SK-N-SH (cell line): ENCODE measurements around the gene FAM20C. TPM values are rescaled to one million over a fixed set of nuclear protein-coding genes. Genes with fewer than 3 reads are reported as not detected.

Source experiments
- CTCF ChIA-PET: fragments of 300-600, 350-600 bp; formaldehyde crosslinking; extraction: SDS; loops from one replicate; lab custom pipeline; 2021; lab: Yijun Ruan, JAX
- POLR2A ChIA-PET: fragments of 350-600 bp; sonication (Branson Sonifier 250); formaldehyde crosslinking; extraction: SDS; loops from one replicate; lab custom pipeline; 2020; ENCODE audit warnings: antibody characterized with exemption, inconsistent platforms; lab: Yijun Ruan, JAX
- DNase-seq: peaks from one replicate; pipeline ENCODE4 v3.0.0; 2012
- H2AFZ ChIP-seq: fragments of 200-600 bp; sonication (generic); 2 replicates; pipeline ENCODE4 v1.8.1; 2016; ENCODE audit warnings: antibody characterized with exemption, mild to moderate bottlenecking, low read depth
- H3F3A ChIP-seq: fragments of 200-600 bp; sonication (generic); replicated peaks from 2 replicates; pipeline ENCODE3; 2016; ENCODE audit warnings: antibody characterized with exemption, mild to moderate bottlenecking; ENCODE audit not compliant: insufficient read depth
- H3K27ac ChIP-seq, 2 experiments: fragments of 200-500 bp in 1 of 2; fragments of 200-600 bp in 1 of 2; sonication (Bioruptor generic) in 1 of 2; sonication (generic), shearing (Covaris generic) in 1 of 2; 2 replicates each; pipeline versions ENCODE4 v1.5.1 to v1.6.1; 2014 to 2016; ENCODE audit warnings: low read depth in 2 of 2, inconsistent platforms in 1 of 2, low read length in 1 of 2, mild to moderate bottlenecking in 1 of 2, mixed read lengths in 1 of 2
- H3K27me3 ChIP-seq: fragments of 200-600 bp; sonication (generic), shearing (Covaris generic); 2 replicates; pipeline ENCODE4 v1.6.1; 2016; ENCODE audit warnings: mixed run types; ENCODE audit not compliant: insufficient read depth
- H3K36me3 ChIP-seq, 2 experiments: fragments of 200-500 bp in 1 of 2; fragments of 200-600 bp in 1 of 2; sonication (Bioruptor generic) in 1 of 2; sonication (generic) in 1 of 2; replicated peaks in 1 of 2; 2 replicates each; pipeline versions ENCODE3 to v1.5.1; 2014 to 2016; ENCODE audit warnings: low read length in 1 of 2, mild to moderate bottlenecking in 1 of 2; ENCODE audit not compliant: insufficient read depth in 2 of 2, control insufficient read depth in 1 of 2
- H3K4me1 ChIP-seq, 2 experiments: fragments of 200-500 bp in 1 of 2; fragments of 200-600 bp in 1 of 2; sonication (Bioruptor generic) in 1 of 2; sonication (generic), shearing (Covaris generic) in 1 of 2; 2 replicates each; pipeline versions ENCODE4 v1.5.1 to v1.6.1; 2014 to 2016; ENCODE audit warnings: low read depth in 1 of 2, low read length in 1 of 2, mixed run types in 1 of 2; ENCODE audit not compliant: insufficient read depth in 2 of 2, control insufficient read depth in 1 of 2
- H3K4me2 ChIP-seq: fragments of 200-600 bp; sonication (generic), shearing (Covaris generic); 2 replicates; pipeline ENCODE4 v1.6.1; 2017; ENCODE audit warnings: mixed run types
- H3K4me3 ChIP-seq, 2 experiments: fragments of 200-500 bp in 1 of 2; fragments of 200-600 bp in 1 of 2; sonication (Bioruptor generic) in 1 of 2; sonication (generic), shearing (Covaris generic) in 1 of 2; 2 replicates each; pipeline versions ENCODE4 v1.5.1 to v1.8.1; 2014 to 2016; ENCODE audit warnings: low read depth in 2 of 2, inconsistent platforms in 1 of 2, low read length in 1 of 2, mild to moderate bottlenecking in 1 of 2, mixed read lengths in 1 of 2, moderate library complexity in 1 of 2
- H3K79me2 ChIP-seq: fragments of 200-600 bp; sonication (generic); 2 replicates; pipeline ENCODE4 v1.8.1; 2017; ENCODE audit warnings: mild to moderate bottlenecking; ENCODE audit not compliant: insufficient read depth
- H3K9ac ChIP-seq: fragments of 200-600 bp; sonication (generic); 2 replicates; pipeline ENCODE4 v1.6.1; 2017; ENCODE audit warnings: mixed run types
- H3K9me2 ChIP-seq: fragments of 200-600 bp; sonication (generic); 2 replicates; pipeline ENCODE4 v1.6.1; 2017; ENCODE audit warnings: mixed run types
- H3K9me3 ChIP-seq: fragments of 200-600 bp; sonication (generic); 2 replicates; pipeline ENCODE4 v1.6.1; 2017; ENCODE audit warnings: mixed run types, mild to moderate bottlenecking, moderate library complexity
- H4K20me1 ChIP-seq: fragments of 200-600 bp; sonication (generic); 2 replicates; pipeline ENCODE4 v1.6.1; 2017; ENCODE audit warnings: mild to moderate bottlenecking, mixed run types; ENCODE audit not compliant: insufficient read depth
- CHD2 ChIP-seq: fragments of 150-350 bp; IDR thresholded peaks from 2 replicates; pipeline ENCODE4 v1.6.1; 2018; ENCODE audit warnings: low read length; ENCODE audit not compliant: partially characterized antibody
- FOXJ3 ChIP-seq: sonication (generic); formaldehyde crosslinking; IDR thresholded peaks from 2 replicates; pipeline ENCODE4 v1.5.1; 2020; ENCODE audit warnings: mild to moderate bottlenecking, missing genetic modification reagents
- GABPA ChIP-seq: IDR thresholded peaks from 2 replicates; pipeline ENCODE4 v1.4.0; 2012; ENCODE audit warnings: low read depth, mild to moderate bottlenecking
- MXI1 ChIP-seq: IDR thresholded peaks from 2 replicates; pipeline ENCODE4 v1.6.1; 2012; ENCODE audit warnings: mild to moderate bottlenecking, low read depth, low read length, improper control_type of control experiment
- NFIC ChIP-seq: IDR thresholded peaks from 2 replicates; pipeline ENCODE4 v1.4.0; 2012; ENCODE audit warnings: borderline replicate concordance
- RCOR1 ChIP-seq: fragments of 150-350 bp; IDR thresholded peaks from 2 replicates; pipeline ENCODE4 v1.6.1; 2017; ENCODE audit warnings: antibody characterized with exemption, low read length
- RFX5 ChIP-seq: IDR thresholded peaks from 2 replicates; pipeline ENCODE4 v1.6.1; 2012; ENCODE audit warnings: mild to moderate bottlenecking, improper control_type of control experiment, low read length
- YY1 ChIP-seq: IDR thresholded peaks from 2 replicates; pipeline ENCODE4 v1.4.0; 2012; ENCODE audit warnings: low read depth, mild to moderate bottlenecking
- WGBS: methylation state at CpG from one replicate; pipeline ENCODE4 v1.1.6; 2017; ENCODE audit warnings: low lambda C conversion rate; 5-methylcytosine and 5-hydroxymethylcytosine counted together
- polyA plus RNA-seq, 3 experiments: library from polyadenylated mRNA; depleted of rRNA; stranded (reverse); fragments of >200 nt; gene quantifications; 2 replicates each; pipeline ENCODE4 v1.2.3, GENCODE V29; 2012
- TF ChIP-seq, protein P1 (sequence below): IDR thresholded peaks from 2 replicates; pipeline ENCODE4 v1.4.0; 2012; ENCODE audit warnings: low read depth
- TF ChIP-seq, protein P2 (sequence below): fragments of 150-350 bp; IDR thresholded peaks from 2 replicates; pipeline ENCODE4 v1.6.1; 2016; ENCODE audit warnings: mild to moderate bottlenecking, low read depth, low read length
- TF ChIP-seq, protein P3 (sequence below): fragments of 200-600 bp; sonication (generic); IDR thresholded peaks from 2 replicates; pipeline ENCODE4 v1.6.1; 2017; ENCODE audit warnings: antibody characterized with exemption, mild to moderate bottlenecking, moderate library complexity
- TF ChIP-seq, protein P4 (sequence below): fragments of 150-350 bp; IDR thresholded peaks from 2 replicates; pipeline ENCODE4 v1.6.1; 2017; ENCODE audit warnings: antibody characterized with exemption, low read length, low read depth, borderline replicate concordance
- TF ChIP-seq, protein P5 (sequence below): IDR thresholded peaks from 2 replicates; pipeline ENCODE4 v1.4.0; 2012; ENCODE audit warnings: low read depth, borderline replicate concordance

Gene FAM20C
- polyA plus RNA-seq, 1 of the 3 experiments (the other 2 are of a cell fraction): 12.7 TPM

DNA sequence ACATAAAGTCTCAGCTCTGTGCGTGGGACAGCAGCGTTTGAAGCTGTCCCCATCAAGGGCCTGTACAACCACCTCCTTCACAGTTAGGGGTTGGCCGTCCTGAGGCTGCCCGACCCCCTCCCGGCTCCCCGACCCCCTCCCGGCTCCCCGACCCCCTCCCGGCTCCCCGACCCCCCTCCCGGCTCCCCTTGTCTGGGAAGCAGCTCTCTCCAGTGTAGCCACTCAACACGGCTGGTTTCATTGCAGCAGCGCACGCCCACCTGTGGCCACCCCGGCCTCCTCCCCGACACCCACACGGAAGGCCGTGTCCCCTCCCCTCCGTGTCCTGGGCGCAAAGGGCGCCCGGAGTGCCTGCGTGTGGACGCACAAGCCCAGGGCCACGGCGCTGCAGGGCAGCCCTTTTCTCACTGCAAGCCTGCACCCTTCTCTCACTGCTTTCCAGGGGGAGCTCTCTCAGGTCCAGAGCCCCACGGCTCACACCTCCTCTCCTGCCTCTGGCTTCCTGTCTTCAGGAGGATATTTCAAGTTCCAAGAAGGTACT, 20.9 kb upstream of the FAM20C start:
- CTCF ChIA-PET: interaction anchor here (0.8 to 1.6 kb wide), 2 partner anchors 9 to 28 kb away, joined by 3 to 4 read pairs; no protein-coding TSS in a partner anchor

DNA sequence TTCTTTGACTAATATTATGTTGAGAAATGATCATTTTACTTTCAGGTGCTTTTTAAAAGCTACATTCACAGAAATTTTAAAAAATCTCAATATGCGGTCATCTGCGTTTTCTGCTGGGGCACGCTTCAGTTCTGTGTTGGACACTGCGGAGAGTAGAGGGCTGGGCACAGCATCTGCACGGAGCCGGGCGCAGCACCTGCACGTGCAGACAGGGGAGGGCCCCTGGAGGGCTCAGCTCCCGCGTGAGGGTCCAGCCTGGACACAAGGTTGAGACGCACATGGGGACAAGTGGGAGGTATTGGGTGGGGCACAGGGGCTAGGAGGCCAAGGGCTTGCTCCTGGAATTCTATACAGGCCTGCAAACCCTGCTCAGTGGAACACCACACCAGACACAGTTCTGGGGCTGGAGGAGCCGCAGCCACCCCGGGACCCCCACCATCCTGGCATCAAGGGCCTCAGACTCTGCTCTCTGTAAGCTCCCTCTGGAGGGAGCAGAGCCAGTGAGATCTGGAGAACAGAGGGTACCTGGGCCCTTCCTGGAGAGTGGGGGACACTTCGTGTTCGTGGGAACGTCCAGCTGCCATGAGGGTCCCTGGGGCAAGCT, 20.4 kb upstream of the FAM20C start:
- H3K79me2 ChIP-seq: no peaks in the 10 kb centered on the region
- peaks cover 32% of the 10 kb centered on the region for H3K27me3 ChIP-seq
- TF ChIP-seq, protein P1, sequence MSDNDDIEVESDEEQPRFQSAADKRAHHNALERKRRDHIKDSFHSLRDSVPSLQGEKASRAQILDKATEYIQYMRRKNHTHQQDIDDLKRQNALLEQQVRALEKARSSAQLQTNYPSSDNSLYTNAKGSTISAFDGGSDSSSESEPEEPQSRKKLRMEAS: no peak
- TF ChIP-seq RFX5 (no peak), YY1 (no peak)
- H2AFZ ChIP-seq: no peak overlapping the region
- no peaks in the 10 kb centered on the region for H4K20me1 ChIP-seq
- no peaks in the 10 kb centered on the region for H3K36me3 ChIP-seq
- H3K4me3 ChIP-seq: no peak overlapping the region
- H3K9ac ChIP-seq: no peak overlapping the region
- no peak overlapping the region for H3K27ac ChIP-seq
- no peak for DNase-seq
- ChIA-PET POLR2A (no interaction called here), CTCF (interaction anchor here (0.6 to 1.6 kb wide), 4 partner anchors 9 to 729 kb away, joined by 3 to 4 read pairs (median 3); no protein-coding TSS in a partner anchor)
- H3K9me3 ChIP-seq: no peaks in the 10 kb centered on the region
- H3K4me1 ChIP-seq: peaks cover 0 to 12% of the 10 kb centered on the region in 2 experiments; a peak in 1 of 4 replicates
- no peak overlapping the region for H3K4me2 ChIP-seq
- 62% methylated on average over 15 of the region's 16 CpGs for WGBS
- no peaks in the 10 kb centered on the region for H3F3A ChIP-seq
- H3K9me2 ChIP-seq: no peaks in the 10 kb centered on the region

More for the DNA sequence above, 20.9 kb upstream of the FAM20C start:
- H3K36me3 ChIP-seq: no peaks in the 10 kb centered on the region
- no peak overlapping the region for H3K4me2 ChIP-seq
- no peak for DNase-seq
- no peaks in the 10 kb centered on the region for H4K20me1 ChIP-seq
- no peak overlapping the region for H2AFZ ChIP-seq
- no peak overlapping the region for H3K4me3 ChIP-seq
- H3K27ac ChIP-seq: no peak overlapping the region
- H3K79me2 ChIP-seq: no peaks in the 10 kb centered on the region
- H3K9me2 ChIP-seq: no peaks in the 10 kb centered on the region
- H3K27me3 ChIP-seq: peaks cover 32% of the 10 kb centered on the region
- 69% methylated on average over 23 of the region's 27 CpGs for WGBS
- H3F3A ChIP-seq: no peaks in the 10 kb centered on the region
- TF ChIP-seq CHD2: no peak
- no peak overlapping the region for H3K9ac ChIP-seq
- peaks cover 0 to 18% of the 10 kb centered on the region in 2 experiments; a peak in 1 of 4 replicates for H3K4me1 ChIP-seq
- POLR2A ChIA-PET: no interaction called here
- no peaks in the 10 kb centered on the region for H3K9me3 ChIP-seq

DNA sequence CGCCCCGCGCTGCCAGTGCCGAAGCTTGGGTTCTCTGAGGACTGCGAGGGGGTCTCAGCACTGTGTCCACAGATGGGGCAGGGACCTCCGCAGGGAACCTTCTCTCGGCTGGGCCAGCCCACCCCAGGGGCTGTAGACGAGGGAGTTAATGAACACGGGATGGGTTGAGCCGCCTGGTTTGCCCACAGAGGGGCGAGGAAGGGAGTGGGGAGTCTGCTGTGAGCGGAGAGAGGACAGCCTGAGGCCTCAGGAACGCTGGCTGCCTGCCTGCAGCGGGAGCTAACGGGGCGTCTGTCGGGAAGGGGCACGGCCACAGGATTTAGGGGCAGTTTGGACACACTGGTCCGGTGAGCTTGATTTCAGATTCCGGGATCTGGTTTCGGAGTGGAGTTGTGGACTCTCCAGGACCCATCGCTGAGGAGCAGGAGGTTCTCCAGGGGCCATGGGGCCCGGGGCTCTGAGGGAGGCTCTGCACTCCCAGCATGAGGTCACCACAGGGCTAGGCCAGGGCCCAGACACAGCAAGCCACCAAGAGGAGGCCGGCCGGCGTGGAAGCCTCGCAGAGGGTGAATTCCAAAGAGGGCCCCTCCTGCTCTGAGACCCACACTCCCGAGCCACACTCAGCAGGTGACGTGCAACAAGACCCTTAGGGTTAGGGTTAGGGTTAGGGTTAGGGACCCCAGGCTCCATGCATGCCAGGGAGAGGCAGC, 19.0 kb upstream of the FAM20C start:
- ChIA-PET POLR2A (no interaction called here), CTCF (no interaction called here)
- Histone ChIP-seq H3K36me3 (no peaks in the 10 kb centered on the region), H3K79me2 (no peaks in the 10 kb centered on the region), H3K4me3 (no peak overlapping the region), H3K27ac (no peak overlapping the region), H3K4me1 (peaks cover 0 to 4% of the 10 kb centered on the region in 2 experiments; a peak in 1 of 4 replicates), H3K9ac (no peak overlapping the region), H3K9me3 (no peaks in the 10 kb centered on the region), H3K9me2 (no peaks in the 10 kb centered on the region), H3K27me3 (peaks cover 32% of the 10 kb centered on the region), H3F3A (no peaks in the 10 kb centered on the region), H3K4me2 (no peak overlapping the region), H4K20me1 (no peaks in the 10 kb centered on the region), H2AFZ (no peak overlapping the region)
- DNase-seq: no peak
- 60% methylated on average over 22 of the region's 29 CpGs for WGBS
- TF ChIP-seq RCOR1 (no peak), FOXJ3 (no peak), MXI1 (no peak), GABPA (no peak), NFIC (no peak)
- TF ChIP-seq, protein P2, sequence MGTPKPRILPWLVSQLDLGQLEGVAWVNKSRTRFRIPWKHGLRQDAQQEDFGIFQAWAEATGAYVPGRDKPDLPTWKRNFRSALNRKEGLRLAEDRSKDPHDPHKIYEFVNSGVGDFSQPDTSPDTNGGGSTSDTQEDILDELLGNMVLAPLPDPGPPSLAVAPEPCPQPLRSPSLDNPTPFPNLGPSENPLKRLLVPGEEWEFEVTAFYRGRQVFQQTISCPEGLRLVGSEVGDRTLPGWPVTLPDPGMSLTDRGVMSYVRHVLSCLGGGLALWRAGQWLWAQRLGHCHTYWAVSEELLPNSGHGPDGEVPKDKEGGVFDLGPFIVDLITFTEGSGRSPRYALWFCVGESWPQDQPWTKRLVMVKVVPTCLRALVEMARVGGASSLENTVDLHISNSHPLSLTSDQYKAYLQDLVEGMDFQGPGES: no peak
- TF ChIP-seq, protein P3, sequence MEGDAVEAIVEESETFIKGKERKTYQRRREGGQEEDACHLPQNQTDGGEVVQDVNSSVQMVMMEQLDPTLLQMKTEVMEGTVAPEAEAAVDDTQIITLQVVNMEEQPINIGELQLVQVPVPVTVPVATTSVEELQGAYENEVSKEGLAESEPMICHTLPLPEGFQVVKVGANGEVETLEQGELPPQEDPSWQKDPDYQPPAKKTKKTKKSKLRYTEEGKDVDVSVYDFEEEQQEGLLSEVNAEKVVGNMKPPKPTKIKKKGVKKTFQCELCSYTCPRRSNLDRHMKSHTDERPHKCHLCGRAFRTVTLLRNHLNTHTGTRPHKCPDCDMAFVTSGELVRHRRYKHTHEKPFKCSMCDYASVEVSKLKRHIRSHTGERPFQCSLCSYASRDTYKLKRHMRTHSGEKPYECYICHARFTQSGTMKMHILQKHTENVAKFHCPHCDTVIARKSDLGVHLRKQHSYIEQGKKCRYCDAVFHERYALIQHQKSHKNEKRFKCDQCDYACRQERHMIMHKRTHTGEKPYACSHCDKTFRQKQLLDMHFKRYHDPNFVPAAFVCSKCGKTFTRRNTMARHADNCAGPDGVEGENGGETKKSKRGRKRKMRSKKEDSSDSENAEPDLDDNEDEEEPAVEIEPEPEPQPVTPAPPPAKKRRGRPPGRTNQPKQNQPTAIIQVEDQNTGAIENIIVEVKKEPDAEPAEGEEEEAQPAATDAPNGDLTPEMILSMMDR: no peak
- TF ChIP-seq, protein P4, sequence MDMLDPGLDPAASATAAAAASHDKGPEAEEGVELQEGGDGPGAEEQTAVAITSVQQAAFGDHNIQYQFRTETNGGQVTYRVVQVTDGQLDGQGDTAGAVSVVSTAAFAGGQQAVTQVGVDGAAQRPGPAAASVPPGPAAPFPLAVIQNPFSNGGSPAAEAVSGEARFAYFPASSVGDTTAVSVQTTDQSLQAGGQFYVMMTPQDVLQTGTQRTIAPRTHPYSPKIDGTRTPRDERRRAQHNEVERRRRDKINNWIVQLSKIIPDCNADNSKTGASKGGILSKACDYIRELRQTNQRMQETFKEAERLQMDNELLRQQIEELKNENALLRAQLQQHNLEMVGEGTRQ: no peak
- TF ChIP-seq, protein P5, sequence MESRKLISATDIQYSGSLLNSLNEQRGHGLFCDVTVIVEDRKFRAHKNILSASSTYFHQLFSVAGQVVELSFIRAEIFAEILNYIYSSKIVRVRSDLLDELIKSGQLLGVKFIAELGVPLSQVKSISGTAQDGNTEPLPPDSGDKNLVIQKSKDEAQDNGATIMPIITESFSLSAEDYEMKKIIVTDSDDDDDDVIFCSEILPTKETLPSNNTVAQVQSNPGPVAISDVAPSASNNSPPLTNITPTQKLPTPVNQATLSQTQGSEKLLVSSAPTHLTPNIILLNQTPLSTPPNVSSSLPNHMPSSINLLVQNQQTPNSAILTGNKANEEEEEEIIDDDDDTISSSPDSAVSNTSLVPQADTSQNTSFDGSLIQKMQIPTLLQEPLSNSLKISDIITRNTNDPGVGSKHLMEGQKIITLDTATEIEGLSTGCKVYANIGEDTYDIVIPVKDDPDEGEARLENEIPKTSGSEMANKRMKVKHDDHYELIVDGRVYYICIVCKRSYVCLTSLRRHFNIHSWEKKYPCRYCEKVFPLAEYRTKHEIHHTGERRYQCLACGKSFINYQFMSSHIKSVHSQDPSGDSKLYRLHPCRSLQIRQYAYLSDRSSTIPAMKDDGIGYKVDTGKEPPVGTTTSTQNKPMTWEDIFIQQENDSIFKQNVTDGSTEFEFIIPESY: no peak
